HG03095 (cell line): ENCODE measurements around the gene G0S2.
A peak's percentile ranks its signal among the peaks of the same experiment; 100 is the strongest.
"Not testable (repeated sequence)": the region's sequence is repeated elsewhere in the genome, so short reads cannot be mapped to it uniquely, and the experiment has no call there.

ENCODE experiments used
- ATAC-seq: cut with Tn5 transposase; IDR thresholded peaks from one replicate; pipeline ENCODE4 v1.9.1; 2021; ENCODE audit warnings: moderate library complexity; ENCODE audit not compliant: unreplicated experiment

G0S2 gene

DNA sequence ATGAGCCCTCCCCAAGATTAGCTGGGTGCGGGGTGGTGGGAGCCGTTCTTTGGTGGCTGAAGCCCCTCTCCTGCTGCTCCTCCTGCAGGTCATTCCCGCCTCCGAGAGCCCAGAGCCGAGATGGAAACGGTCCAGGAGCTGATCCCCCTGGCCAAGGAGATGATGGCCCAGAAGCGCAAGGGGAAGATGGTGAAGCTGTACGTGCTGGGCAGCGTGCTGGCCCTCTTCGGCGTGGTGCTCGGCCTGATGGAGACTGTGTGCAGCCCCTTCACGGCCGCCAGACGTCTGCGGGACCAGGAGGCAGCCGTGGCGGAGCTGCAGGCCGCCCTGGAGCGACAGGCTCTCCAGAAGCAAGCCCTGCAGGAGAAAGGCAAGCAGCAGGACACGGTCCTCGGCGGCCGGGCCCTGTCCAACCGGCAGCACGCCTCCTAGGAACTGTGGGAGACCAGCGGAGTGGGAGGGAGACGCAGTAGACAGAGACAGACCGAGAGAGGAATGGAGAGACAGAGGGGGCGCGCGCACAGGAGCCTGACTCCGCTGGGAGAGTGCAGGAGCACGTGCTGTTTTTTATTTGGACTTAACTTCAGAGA, 448 bp downstream of the G0S2 start:
- ATAC-seq, result no peak

DNA sequence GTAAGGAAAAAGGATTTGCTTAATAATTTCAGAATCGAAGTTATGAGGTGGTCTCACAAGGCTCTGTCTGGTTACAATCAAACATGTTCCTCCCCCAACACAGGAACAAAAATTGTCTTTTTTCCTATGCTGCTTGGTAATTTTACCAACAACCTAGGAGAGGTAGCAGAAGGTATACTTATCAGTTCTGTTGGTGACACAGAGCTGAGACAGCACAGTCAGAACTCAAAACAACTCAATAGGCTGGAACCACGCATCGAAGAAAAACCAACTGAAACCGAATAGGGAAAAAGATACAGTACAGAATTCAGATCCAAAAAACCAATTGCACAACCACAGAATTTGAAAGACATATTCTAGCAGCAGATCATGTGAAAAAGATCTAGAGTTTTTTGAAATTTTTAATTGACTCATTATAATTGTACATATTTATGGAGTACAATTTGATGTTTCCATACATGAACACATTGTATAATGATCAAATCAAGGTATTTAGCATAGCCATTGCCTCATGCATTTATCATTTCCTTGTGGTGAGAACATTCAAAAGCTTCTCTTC, 3.8 kb downstream of the G0S2 start:
- no peak for ATAC-seq

DNA sequence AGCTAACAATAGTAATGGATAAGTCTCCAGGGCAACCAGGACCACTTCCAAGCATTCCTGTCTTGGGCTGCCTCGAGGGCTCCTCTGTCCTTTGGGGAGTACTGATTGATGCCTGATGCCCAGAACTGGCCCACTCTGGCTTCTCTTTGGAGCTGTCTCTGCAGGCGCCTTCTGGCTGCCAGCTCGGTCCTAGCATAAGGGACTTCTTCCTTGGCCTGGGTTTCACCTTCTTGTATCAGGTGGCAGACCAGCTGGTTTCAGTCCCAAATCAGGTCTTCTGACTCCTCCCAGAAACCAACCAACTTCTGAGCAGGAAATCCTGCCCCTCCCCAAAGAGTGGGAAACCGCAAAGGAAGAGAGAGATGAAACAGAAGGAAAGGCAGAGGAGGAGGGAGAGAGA, 10.6 kb downstream of the G0S2 start:
- no peak for ATAC-seq

DNA sequence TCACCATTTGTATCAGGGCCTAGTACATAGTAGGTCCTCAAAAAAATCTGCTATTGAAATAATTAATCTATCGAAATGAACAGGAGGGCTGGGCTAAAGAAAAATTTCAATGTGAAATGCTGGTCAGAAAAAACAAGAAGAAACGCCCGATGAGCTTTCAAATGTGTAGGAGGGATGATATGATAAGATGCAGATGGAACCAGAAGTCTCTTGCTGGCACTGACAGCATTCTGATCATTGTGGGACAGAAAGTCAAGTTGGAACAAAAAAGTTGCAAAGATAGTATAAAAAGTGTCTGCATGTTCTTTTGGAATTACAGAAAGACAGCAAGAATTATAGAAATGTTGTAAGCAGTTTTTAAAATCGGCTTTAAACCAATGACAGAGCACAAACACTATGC, 11.1 kb downstream of the G0S2 start:
- no peak for ATAC-seq

DNA sequence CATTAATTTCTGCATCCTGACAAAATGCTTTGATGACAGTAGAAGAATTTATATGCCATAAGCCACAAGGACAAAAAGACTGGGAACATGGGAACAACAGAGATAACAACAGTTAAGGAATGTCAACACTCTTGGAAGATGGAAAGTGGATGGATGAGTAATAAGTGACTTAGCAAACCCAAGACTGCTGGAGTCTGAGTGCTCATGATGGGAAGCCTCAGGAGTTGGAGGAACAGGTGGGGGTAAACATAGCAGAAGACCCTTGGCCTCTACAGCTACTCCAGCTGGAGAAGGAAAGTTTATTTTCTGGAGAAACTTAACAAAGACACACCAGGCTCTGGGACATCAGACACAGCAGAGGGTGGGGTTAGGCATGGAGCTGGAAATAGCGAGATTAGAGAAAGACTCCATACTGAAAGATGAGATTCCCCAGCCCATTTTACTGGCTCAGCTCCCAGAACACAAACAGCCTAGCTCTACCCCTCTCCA, 13.6 kb downstream of the G0S2 start:
- no peak for ATAC-seq

DNA sequence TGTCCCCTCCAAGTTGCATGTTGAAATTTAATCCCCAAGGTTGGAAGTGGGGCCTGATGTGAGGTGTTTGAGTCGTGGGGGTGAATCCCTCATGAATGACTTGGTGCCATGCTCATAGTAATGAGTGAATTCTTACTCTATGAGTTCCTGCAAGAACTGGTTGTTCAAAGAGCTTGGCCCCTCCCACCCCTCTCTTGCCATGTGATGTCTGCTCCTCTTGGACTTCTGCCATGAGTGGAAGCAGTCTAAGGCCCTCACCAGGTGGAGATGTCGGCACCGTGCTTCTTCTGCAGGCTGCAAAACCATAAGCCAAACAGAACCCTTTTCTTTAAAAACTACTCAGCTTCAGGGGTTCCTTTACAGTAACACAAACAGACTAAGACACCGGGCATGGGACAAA, 14.3 kb downstream of the G0S2 start:
- ATAC-seq, result no peak

DNA sequence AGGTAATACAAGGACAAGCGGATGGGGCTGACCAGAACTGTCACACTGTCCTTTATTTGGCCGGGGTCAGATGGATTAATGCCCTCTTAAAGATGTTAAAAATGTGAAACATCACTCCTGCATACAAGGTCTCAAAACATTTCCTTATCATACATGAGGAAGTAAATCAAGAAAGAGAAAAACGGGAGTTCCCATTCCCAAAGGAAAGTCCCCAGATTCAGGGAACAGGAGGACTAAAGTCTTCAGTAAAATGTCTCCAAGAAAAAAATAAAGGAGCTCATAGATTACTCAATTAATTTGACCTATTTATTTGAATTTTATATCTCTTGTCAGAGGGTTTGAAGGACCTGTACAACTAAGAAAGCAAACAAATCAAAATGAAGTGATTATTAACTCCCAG, 16.0 kb downstream of the G0S2 start:
- no peak for ATAC-seq

DNA sequence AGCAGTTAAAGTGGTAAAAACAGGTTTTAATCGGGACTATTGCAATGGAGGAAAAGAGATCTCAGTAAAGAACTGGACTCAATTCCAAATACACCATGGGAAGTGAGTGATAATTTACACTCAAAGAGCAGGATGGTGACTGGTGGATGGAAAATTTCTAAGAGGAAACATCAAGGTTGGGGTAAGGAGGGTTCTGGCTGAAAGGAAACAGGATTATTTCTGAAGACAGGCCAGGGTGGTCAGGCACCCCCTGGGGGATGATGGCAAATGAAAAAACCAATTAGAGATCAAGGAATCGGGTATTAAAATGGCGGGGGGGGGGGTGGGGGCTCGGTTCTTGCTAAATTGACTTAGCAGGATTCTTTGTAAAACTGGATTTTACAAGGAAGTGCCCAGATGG, 17.1 kb downstream of the G0S2 start:
- no peak for ATAC-seq

DNA sequence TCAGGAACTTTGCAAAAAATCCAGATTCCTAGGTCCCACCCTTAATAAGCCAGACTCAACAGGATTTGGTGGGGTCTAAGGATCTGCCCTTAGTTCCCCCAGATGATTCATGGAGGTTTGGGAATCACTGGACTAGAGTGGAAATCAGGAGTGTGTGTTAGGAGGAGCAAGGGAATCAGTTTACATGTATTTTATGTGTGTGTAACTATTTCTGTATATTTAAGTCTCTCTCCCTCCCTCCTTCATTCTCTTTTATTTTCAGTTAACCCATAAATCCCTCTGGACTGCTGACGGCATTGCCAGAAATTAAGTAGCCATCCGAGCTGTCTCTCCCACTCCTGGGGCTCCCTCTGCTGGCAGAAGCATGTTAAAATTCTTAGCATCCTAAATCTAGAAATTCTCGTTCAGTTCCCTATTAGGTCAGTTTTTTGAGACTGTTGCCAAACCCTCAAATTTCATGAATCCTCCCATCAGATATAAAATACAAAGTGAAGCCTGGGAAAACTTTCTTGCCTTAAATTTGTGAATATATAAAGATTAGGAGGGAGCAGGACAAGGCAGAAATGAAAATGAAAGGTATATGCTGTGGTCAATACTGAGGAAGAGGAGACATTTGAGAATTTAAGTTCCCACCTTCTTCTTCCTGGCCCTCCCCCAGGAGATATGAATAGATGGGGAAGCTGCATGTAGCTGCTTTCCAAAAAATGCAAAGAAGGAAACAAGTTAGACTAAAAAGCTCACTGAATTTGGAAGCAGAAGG, 17.7 kb downstream of the G0S2 start:
- ATAC-seq, result peak; percentile 59

DNA sequence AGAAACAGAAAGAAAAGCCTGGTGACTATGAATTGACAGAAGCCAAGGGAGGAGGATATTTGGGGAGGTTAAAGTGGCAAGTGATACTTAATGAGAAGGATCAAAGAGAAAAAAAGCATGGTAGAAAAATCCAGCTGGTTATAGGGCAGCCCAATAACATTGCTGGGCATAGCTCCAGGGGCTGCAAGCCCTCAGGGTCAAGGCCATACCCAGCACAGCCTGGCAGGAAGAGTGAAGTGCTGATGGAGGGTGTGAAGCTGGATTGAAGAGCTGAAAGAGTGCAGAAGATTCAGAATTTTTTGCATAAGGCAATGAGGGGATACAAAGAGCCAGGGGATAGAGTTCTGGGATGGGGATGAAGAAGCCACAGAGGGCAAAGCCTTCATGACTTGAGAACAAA, 21.5 kb downstream of the G0S2 start:
- no peak for ATAC-seq

DNA sequence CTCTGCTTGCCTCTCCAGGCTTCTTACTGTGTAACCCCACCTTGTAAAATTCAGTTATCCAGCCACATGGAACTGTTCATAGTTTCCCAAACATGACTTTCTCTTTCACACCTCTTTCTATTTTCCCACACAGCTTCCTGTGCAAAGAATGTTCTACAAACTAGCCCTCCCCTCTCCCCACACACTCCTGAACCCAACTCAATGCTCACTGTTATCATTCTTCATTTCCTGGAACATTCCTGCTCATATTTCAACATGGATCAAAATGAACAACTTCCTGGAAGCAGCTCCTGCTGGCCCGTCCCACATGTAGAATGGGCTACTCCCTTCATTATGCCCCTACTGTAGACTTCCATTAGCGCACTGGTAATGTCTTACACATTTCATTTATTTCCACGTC, 21.9 kb downstream of the G0S2 start:
- ATAC-seq, result no peak

DNA sequence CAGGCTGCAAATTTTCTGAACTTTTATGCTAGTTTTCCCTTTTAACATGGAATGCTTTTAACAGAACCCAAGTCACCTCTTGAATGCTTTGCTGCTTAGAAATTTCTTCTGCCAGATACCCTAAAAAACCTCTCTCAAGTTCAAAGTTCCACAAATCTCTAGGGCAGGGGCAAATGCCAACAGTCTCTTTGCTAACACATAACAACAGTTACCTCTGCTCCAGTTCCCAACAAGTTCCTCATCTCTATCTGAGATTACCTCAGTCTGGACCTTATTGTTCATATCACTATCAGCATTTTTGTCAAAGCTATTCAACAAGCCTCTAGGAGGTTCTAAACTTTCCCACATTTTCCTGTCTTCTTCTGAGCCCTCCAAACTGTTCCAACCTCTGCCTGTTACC, 25.5 kb downstream of the G0S2 start:
- ATAC-seq, result not testable (repeated sequence)

DNA sequence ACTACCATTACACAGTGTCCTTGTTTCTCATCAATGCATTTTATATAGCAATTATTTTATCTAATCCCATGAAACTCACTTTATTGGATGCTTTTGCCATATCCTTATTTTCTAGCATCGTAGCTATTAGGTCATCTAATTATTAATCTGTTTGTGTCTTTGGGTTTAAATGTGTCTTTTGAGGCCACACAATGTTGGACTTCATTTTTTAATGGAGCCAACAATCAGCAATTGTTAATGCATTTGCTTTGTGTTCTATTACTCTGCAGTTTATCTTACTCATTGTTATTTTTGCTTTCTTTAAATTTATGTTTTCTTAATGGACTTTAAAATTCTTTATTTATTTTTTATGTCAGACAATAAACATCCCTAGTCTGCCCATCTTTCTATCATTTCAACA, 27.6 kb downstream of the G0S2 start:
- ATAC-seq, result no peak

DNA sequence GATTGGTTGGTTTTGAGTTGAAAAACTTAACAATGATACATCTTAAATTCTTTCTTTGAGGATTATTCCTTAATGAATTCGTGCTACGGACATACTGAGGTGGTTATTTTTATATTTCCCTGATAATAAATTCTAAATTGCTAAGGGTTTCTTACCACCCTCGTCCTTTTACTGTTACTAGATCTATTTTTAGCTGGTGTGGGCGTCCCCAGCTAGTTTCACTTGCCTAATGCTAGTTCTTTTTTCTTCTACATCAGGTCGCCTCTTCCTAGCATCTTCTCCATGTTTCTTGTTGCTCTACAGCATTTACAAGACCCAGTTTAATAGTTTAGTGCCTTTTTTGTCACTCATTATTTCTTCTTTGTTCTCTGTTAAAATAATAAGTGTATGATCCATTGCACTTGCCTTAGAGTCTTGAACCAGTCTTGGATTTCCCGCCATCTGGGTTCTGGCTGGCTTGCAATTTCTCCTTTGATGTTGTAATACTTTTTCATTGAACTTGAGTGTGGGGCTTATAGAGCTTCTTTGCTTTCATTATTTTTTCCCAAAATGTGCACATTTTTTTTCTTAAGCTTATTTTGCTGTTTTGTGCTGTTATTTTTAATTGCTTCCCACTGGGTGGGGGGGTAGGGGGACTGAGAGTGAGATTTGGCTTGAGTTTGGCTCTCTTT, 28.8 kb downstream of the G0S2 start:
- ATAC-seq, result no peak

DNA sequence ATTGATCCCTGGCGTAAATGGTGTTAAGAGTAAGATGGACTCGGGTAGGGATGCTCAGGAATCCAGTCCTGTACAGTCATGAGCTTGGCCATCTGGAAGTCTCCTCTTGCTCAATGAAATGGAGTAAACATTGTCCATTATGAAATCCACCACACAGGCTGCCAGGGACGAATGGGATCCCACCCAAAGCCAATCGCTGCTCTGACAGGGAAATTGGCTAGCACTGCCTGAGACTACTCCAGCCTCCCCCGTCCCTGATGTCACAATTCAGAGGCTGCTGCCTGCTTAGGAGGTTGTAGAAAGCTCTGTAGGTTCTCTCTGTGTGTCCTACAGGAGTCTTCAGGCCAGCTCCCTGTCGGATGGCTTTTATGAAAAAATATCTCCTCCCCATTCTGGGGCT, 29.4 kb downstream of the G0S2 start, which contains the start of gene HSD11B1:
Gene HSD11B1 (plus strand): TSS at position 263 of the 400 bp plus-strand sequence. CDS start 97 bp downstream, at position 360.
- ATAC-seq, result no peak

DNA sequence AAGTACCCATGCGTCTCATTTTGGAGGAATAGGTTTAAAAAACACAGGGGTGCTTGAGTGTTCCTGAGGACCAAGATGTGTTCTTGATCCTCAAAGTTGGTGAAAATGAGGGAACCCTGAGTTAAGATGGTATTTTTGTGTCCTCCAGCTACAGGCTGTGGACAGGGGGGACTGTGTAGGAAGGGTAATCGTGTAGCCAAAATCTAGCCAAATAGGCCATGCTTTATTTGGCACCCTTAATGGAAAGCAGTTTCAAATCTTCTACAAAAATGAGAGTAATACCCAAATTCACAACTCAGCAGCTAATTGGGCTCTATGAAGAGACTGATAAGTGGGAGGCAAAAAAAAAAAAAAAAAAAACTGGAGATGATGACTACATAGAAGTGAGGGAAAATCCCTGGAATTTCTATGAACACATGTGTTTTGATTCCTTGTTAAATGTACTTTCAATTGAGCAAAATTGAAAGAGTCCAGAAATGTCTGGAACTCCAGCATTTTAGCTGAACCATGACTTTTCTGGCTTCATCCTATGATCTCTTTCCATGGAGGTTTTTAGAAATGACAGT, 29.9 kb downstream of the G0S2 start:
- no peak for ATAC-seq

DNA sequence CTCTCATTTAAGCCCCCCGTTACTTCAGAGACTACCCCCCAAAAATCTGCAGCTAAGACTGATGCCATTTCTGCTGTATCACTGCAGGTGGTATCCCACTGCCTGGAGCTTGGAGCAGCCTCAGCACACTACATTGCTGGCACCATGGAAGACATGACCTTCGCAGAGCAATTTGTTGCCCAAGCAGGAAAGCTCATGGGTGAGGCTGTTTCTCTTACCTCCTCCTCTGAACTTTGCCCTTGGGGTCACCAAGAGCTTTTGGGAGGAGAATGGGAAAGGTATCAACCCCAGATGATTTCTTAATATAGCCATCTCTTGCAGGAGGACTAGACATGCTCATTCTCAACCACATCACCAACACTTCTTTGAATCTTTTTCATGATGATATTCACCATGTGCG, 31.4 kb downstream of the G0S2 start:
- no peak for ATAC-seq

DNA sequence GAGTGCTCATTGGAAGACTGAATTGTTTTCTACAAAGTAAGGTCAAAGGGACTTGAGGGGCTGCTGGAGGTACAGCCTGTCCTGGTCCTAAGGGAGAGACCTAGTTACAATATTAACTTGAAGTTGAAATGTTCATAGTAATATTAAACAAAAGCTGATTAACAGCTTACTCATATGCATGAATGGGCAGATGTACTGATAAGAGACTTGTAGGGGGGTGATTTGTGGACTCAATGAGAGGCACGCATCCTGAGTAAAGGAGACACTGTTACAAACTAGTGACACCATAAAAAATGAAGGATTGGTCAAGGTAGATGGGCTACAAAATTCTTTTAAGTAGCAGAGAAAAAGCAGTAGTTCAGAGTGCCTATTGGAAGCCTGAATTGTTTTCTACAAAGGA, 32.1 kb downstream of the G0S2 start:
- no peak for ATAC-seq

DNA sequence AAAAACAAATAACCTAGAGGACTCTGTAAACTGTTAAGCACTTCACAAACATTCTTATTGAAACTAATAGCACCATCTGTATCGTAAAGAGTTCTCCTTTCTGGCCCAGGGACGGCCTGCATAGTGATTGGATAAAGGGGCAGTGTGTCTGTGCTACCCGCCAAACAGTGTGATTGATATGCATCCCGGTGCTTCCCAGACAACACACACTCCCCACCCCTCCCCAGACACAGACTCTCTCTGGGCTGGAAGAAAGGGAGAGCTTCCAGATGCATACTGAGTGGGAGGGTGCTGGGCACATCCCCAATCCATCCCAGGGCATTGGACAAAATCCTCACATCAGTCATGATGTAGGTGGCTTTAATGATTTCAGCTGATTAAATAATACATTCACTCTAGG, 33.1 kb downstream of the G0S2 start:
- ATAC-seq, result no peak

DNA sequence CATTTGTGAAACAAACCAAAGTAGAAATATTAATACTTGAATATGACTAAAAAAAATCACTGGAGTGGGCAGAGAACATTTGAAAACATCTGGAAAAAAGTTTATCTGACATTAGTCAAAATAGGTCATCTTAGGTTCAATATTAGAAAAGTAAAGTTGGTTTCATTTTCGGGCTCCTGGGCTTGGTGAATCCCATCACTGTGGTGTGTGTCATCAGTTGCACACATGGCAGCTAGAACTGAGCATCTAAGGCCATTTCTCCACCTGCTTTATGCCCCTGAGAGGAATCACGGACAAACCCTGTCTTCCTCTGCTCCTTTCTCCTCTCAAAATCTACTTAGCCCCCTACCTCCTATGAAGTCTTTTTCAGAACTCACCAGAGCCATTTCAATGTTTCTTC, 34.9 kb downstream of the G0S2 start:
- no peak for ATAC-seq

DNA sequence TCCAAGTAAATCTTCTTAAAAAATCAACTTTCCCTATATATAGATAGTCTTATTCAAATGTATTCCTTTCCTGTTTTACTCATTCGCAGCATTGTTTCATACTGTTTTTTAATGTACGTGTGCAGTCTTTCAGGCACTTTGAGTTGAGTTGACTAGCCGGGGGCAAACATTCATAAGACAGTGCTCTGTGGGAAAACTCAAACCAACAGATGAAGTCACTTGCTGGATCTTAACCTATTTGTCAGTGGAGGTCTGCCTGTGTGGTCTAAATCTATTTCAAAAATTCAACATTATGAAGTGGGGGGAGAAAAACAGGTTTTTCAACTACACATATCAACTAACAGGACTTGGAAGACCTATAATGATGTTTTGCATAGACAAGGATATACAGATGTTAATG, 35.6 kb downstream of the G0S2 start:
- no peak for ATAC-seq
